HCT116 (cell line): ENCODE data around the gene SLC12A4.
"Not testable (repeated sequence)": the region's sequence is repeated elsewhere in the genome, so short reads cannot be mapped to it uniquely, and the experiment has no call there.

ENCODE experiments used
- CEBPB ChIP-seq: IDR thresholded peaks from 2 replicates; pipeline ENCODE4 v1.6.1; 2012; ENCODE audit warnings: low read depth
- EGR1 ChIP-seq: IDR thresholded peaks from 2 replicates; pipeline ENCODE4 v1.6.1; 2012; ENCODE audit warnings: low read depth
- EZH2 ChIP-seq: fragments of 200-600 bp; sonication (generic); IDR thresholded peaks from 2 replicates; pipeline ENCODE4 v1.6.1; 2017; ENCODE audit warnings: antibody characterized with exemption, mixed run types
- EZH2phosphoT487 ChIP-seq: fragments of 200-600 bp; IDR thresholded peaks from 2 replicates; pipeline ENCODE4 v1.6.1; 2018; ENCODE audit warnings: antibody characterized with exemption, borderline replicate concordance
- JUND ChIP-seq: IDR thresholded peaks from 2 replicates; pipeline ENCODE4 v1.6.1; 2012
- POLR2A ChIP-seq: IDR thresholded peaks from 2 replicates; pipeline ENCODE4 v1.7.0; 2011; ENCODE audit warnings: borderline replicate concordance; ENCODE audit not compliant: insufficient read depth, insufficient read length; ENCODE audit errors: extremely low read depth
- POLR2AphosphoS5 ChIP-seq: IDR thresholded peaks from 2 replicates; pipeline ENCODE4 v1.6.1; 2011; ENCODE audit warnings: mild to moderate bottlenecking, low read depth, low read length, moderate library complexity
- RAD21 ChIP-seq: IDR thresholded peaks from 2 replicates; pipeline ENCODE4 v1.6.1; 2012; ENCODE audit warnings: low read depth, mild to moderate bottlenecking
- SIN3A ChIP-seq: IDR thresholded peaks from 2 replicates; pipeline ENCODE4 v1.6.1; 2012; ENCODE audit warnings: low read depth
- SRF ChIP-seq: IDR thresholded peaks from 2 replicates; pipeline ENCODE4 v1.6.1; 2012; ENCODE audit warnings: low read depth
- TCF7L2 ChIP-seq: IDR thresholded peaks from 2 replicates; pipeline ENCODE4 v1.7.0; 2011; ENCODE audit warnings: borderline replicate concordance, inconsistent platforms; ENCODE audit not compliant: insufficient read depth, insufficient read length; ENCODE audit errors: extremely low read depth
- TF ChIP-seq, protein P1 (sequence below), 3 experiments: fragments of 200-600 bp in 1 of 3; sonication (generic) in 1 of 3; IDR thresholded peaks in 2 of 3; conservative IDR thresholded peaks in 1 of 3; 2 replicates each; pipeline ENCODE4 v1.5.1; 2012 to 2017; ENCODE audit warnings: low read depth in 2 of 3, low read length in 2 of 3, antibody characterized with exemption in 1 of 3, borderline replicate concordance in 1 of 3, control low read depth in 1 of 3, mild to moderate bottlenecking in 1 of 3, mixed read lengths in 1 of 3, mixed run types in 1 of 3, moderate library complexity in 1 of 3; ENCODE audit not compliant: insufficient read depth in 1 of 3
- TF ChIP-seq, protein P2 (sequence below): IDR thresholded peaks from 2 replicates; pipeline ENCODE4 v1.6.1; 2012; ENCODE audit warnings: low read depth
- TF ChIP-seq, protein P3 (sequence below): IDR thresholded peaks from 2 replicates; pipeline ENCODE4 v1.6.1; 2011; ENCODE audit warnings: mild to moderate bottlenecking, low read length, moderate library complexity; ENCODE audit not compliant: insufficient replicate concordance; ENCODE audit errors: extremely low read depth

DNA sequence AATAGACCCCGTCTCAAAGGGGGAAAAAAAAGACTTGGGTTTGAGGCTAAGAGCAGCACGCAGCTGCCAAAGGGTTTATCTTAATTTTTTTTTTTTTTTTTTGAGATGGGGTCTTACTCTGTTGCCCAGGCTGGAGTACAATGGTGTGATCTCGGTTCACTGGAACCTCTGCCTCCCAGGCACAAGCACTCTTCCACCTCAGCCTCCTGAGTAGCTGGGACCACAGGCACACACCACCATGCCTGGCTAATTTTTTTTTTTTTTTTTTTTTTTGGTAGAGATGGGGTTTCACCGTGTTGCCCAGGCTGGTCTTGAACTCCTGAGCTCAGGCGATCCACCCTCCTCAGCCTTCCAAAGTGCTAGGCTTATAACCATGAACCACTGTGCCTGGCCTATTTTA, 30.7 kb downstream of the SLC12A4 start:
- TF ChIP-seq, protein P1, sequence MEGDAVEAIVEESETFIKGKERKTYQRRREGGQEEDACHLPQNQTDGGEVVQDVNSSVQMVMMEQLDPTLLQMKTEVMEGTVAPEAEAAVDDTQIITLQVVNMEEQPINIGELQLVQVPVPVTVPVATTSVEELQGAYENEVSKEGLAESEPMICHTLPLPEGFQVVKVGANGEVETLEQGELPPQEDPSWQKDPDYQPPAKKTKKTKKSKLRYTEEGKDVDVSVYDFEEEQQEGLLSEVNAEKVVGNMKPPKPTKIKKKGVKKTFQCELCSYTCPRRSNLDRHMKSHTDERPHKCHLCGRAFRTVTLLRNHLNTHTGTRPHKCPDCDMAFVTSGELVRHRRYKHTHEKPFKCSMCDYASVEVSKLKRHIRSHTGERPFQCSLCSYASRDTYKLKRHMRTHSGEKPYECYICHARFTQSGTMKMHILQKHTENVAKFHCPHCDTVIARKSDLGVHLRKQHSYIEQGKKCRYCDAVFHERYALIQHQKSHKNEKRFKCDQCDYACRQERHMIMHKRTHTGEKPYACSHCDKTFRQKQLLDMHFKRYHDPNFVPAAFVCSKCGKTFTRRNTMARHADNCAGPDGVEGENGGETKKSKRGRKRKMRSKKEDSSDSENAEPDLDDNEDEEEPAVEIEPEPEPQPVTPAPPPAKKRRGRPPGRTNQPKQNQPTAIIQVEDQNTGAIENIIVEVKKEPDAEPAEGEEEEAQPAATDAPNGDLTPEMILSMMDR (IDR thresholded peaks at IDR 0.05 in 2 of 3, conservative IDR thresholded peaks at IDR 0.05 in 1 of 3; ENCODE audit: borderline replicate concordance in 1 of 3, insufficient read depth in 1 of 3, low read depth in 2 of 3, low read length in 2 of 3): not testable (repeated sequence)
- not testable (repeated sequence) for TF ChIP-seq POLR2A, JUND, EZH2, SRF, TCF7L2, EZH2phosphoT487, SIN3A, POLR2AphosphoS5, CEBPB, EGR1, RAD21
- TF ChIP-seq, protein P2, sequence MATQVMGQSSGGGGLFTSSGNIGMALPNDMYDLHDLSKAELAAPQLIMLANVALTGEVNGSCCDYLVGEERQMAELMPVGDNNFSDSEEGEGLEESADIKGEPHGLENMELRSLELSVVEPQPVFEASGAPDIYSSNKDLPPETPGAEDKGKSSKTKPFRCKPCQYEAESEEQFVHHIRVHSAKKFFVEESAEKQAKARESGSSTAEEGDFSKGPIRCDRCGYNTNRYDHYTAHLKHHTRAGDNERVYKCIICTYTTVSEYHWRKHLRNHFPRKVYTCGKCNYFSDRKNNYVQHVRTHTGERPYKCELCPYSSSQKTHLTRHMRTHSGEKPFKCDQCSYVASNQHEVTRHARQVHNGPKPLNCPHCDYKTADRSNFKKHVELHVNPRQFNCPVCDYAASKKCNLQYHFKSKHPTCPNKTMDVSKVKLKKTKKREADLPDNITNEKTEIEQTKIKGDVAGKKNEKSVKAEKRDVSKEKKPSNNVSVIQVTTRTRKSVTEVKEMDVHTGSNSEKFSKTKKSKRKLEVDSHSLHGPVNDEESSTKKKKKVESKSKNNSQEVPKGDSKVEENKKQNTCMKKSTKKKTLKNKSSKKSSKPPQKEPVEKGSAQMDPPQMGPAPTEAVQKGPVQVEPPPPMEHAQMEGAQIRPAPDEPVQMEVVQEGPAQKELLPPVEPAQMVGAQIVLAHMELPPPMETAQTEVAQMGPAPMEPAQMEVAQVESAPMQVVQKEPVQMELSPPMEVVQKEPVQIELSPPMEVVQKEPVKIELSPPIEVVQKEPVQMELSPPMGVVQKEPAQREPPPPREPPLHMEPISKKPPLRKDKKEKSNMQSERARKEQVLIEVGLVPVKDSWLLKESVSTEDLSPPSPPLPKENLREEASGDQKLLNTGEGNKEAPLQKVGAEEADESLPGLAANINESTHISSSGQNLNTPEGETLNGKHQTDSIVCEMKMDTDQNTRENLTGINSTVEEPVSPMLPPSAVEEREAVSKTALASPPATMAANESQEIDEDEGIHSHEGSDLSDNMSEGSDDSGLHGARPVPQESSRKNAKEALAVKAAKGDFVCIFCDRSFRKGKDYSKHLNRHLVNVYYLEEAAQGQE: not testable (repeated sequence)
- TF ChIP-seq, protein P3, sequence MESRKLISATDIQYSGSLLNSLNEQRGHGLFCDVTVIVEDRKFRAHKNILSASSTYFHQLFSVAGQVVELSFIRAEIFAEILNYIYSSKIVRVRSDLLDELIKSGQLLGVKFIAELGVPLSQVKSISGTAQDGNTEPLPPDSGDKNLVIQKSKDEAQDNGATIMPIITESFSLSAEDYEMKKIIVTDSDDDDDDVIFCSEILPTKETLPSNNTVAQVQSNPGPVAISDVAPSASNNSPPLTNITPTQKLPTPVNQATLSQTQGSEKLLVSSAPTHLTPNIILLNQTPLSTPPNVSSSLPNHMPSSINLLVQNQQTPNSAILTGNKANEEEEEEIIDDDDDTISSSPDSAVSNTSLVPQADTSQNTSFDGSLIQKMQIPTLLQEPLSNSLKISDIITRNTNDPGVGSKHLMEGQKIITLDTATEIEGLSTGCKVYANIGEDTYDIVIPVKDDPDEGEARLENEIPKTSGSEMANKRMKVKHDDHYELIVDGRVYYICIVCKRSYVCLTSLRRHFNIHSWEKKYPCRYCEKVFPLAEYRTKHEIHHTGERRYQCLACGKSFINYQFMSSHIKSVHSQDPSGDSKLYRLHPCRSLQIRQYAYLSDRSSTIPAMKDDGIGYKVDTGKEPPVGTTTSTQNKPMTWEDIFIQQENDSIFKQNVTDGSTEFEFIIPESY: not testable (repeated sequence)
